NCI-H345 (cell line): ENCODE results near the gene SULT1B1.

Experiments
- DNase-seq: peaks from one replicate; lab custom pipeline; 2025; lab: John Stamatoyannopoulos, UW

The SULT1B1 gene

DNA sequence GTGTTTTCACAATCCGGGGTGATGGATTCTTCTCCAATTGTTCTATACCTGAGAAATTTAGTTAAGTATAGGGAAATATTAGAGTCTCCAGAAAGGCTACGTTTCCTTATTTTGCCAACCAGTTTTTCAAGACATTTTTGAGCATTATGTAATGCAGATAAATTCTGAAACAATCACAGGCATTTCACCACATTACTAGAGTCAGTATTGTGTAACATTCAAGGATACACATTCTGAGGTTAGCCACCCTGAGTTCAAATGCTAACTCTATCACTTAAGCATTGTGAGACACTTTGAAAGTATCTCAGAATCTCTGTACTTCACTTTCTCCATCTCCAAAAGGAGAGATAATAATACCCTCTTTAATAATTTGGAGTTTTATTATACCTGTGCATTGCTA, 10.6 kb downstream of the SULT1B1 start:
- no peak for DNase-seq

GRCh38 chr4:69748173-69748572, 12.2 kb downstream of the SULT1B1 start:
- no peak for DNase-seq

DNA sequence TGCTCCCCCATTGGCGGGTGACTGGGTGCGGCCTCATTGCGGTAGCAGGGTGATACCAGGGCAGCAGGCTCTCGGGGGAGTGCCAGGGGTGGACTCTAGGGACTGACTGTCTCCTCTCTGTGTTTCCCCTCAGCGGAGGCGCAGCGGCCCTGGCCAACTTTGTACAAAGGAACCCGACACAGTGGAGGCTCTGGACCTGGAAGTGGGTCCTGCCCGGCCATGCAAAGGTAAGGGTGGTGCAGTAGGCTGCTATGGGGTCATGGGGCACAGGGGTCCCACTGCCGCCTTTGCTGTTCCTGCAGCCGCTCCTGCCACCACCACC, 16.3 kb downstream of the SULT1B1 start:
- no peak for DNase-seq

GRCh38 chr4:69743476-69744156, 16.8 kb downstream of the SULT1B1 start:
- DNase-seq = no peak

GRCh38 chr4:69742596-69742995, 17.8 kb downstream of the SULT1B1 start:
- DNase-seq = no peak

- DNase-seq = no peak
Observed at GRCh38 chr4:69738872-69739271, 21.5 kb downstream of the SULT1B1 start.

DNA sequence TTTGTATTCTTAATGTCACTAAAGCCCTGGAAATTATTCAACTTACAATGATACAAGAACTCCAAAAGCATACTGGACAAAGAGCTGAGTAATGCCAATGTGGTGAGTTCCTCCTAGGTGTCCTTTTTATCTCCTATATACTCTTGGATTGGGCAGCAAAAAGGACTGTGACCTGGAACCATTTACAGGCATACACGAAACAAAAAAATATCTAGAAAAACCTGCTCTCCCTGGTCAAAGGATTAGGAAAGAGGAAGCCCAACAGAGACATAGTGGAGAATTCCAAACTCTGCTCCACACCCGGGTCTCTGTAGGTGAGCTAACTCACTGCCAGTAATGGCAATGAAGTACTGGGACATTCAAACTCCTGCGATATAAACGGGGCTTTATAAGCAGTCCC, 25.3 kb downstream of the SULT1B1 start:
- no peak for DNase-seq

DNA sequence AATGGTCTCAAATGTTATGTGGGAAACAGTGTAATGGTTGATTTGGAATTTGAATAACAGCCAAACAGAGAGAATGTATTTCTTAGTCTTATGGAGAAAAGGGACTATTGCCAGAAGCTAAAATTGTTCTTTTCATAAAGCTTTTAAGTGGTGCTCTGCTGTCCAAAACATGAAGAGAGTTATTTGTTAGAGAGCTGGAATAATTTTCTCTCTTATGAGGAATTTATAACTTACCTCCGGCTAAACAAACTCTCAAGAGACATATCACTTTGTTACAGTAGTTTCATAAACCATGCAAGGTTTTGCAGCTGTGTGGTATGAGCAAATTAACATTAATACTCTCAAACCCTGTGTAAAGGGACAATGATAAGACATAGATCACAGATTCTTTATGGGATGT, 28.6 kb downstream of the SULT1B1 start:
- no peak for DNase-seq

GRCh38 chr4:69731241-69731640, 29.2 kb downstream of the SULT1B1 start:
- DNase-seq = no peak

- DNase-seq = no peak
Observed at GRCh38 chr4:69730002-69730401, 30.4 kb downstream of the SULT1B1 start.

DNA sequence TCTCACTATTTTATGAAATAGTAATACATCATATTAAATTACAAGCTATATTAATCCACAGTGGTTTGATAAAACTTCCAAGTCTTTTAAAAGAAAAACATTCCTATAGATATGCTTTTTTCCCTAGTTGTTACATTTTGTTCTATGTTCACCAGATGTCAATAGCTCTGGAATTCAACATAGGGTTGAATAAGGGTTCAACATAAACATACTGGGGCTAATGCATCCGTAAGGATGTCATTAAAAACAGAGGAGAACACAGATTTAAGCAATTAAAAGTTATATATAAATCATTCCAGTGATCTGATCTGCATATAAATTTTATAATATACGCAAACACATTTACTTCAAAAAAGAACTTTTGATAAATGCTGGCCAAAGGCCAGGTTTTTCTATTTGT, 32.5 kb downstream of the SULT1B1 start:
- no peak for DNase-seq

DNA sequence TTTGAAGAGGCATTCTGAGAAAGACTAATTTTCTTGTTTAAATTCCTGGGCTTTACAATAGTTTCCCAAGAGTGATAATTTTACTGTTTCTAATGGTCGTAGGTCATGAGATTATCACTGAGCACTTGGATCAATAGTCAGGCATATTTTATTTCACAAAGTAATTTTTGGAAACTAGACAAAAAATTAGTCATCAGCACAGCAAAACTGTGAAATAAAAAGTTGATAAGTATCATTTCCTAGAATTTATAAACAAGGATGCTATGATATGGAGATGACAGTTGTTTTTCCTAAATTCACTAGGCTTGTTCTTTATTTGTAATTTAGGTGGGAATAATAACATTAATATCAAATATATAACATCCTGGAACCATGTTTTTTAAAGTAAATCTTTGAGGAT, 33.0 kb downstream of the SULT1B1 start:
- DNase-seq = no peak

DNA sequence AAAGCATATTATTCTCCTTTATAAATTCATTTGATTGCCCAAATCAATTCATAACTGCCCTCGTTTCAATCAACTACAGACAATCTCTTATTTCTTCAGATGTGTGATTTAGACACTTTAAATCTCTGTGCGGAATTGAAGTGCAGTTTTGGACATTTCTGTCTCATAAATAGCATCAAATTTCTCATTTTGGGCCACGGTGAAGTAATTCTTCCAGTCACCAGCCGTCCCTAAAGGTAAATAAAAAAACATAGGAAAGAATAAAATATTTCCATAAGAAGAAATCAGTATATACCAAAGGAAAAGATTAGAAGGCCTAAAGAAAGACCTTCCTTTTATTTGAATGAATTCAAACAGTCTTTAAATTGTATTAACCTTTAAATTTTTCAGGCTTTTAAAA, 33.4 kb downstream of the SULT1B1 start:
- no peak for DNase-seq

DNA sequence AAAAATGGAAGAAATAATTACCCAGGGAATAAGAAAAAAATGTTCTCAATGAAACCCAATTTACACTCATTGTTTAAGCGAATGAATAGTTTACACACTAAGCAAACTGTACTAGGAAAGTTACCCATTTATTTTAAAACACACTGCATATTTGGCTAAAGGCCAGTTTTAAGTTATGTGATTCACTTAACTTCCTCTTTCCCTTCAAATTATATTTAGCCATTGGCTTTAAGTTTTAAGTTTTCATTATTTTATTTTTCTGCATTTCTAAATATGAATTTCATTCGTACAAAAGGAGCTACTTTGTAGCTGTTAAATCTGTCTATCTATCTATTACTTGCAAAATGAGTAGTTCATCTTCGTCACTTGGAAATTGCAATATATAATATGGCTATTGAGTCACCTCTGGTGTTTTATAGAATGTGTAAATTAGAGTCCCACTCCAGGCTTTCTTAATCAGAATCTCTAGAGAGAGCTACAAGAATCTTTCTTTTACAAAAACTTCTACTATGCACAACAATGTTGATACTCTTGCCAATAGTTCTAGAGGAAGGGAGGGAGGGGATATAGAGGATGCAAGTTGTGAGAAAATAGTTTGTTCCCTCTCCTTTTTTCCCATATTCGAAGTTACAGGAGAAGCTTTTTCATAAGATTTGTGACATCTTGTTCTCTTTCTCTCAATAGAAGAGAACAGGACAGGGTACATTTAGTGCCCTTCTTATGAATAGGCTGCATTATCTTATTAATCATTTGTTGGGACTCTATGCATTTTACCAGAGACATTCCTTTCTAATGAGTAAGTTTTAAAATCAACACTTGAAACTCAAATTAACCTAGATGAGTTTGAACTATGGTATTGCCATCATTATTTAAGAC, 41.8 kb downstream of the SULT1B1 start:
- DNase-seq = no peak

DNA sequence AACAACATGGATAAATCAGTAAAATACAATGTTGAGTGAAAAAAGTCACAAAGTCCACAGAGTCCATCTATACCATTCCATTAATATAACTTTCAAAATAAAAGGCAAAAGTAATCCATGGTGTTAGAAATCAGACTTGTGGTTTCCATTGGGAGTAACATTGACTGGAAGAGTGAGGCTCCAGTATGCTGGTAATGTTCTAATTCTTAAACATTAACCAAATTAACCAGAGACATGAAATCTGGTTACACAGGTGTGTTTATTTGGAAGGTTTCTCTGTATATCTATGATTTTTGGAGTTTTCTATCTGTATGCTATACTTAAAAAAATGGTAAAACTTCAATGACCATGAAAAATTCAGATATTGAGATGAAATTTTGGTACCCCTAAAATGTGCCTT, 42.6 kb downstream of the SULT1B1 start:
- DNase-seq = no peak

- DNase-seq = no peak
Observed at GRCh38 chr4:69716654-69717053, 43.8 kb downstream of the SULT1B1 start.

GRCh38 chr4:69714086-69714485, 46.3 kb downstream of the SULT1B1 start:
- DNase-seq = no peak

DNA sequence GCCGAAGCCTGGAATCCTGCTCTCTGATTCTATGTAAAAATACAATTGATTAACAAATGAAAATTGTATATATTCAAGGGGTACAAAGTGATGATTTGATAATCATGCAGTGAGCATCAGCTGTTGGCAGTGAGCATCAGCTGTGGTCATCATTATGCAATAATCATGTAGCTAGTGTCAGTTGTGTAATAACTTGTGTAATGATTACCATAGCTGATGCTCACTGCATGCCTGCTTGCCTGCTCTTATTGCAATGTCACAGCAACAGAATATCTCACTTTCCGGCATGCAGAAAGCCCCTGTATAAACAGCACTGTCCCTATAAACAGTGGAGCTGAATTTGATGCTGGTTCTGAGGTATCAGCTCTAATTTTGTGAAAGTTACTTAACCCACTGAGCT, 46.8 kb downstream of the SULT1B1 start:
- no peak for DNase-seq

- no peak for DNase-seq
Observed at GRCh38 chr4:69710580-69710979, 49.8 kb downstream of the SULT1B1 start.

- no peak for DNase-seq
Observed at GRCh38 chr4:69708211-69708610, 52.2 kb downstream of the SULT1B1 start.

DNA sequence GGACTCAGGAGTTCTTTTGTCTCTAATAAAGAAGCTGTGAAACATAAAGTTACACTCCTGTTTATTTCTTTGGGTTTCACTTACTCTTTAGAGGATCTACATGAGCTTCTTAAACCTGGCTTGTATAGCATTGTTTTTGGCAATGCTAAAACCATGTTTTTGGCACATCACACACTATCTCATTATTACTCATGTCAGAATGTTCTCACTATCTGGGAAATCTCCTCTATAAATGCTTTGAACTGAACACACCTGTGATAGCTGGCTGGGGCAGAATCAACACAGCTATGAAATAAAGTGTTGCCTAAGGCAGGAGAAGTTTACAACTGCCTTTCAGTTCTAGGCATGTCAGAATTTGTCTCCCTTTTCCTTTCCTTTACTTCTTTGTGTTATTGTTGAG, 52.6 kb downstream of the SULT1B1 start:
- no peak for DNase-seq

- no peak for DNase-seq
Observed at GRCh38 chr4:69702201-69702600, 58.2 kb downstream of the SULT1B1 start.

GRCh38 chr4:69701696-69702095, 58.7 kb downstream of the SULT1B1 start:
- DNase-seq = no peak
